Osteoblast (primary cell): ENCODE results near the gene IRF9. TPM values are rescaled to one million over a fixed set of nuclear protein-coding genes. Genes with fewer than 3 reads are reported as not detected.

ENCODE experiments used
- DNase-seq: peaks from one replicate; pipeline ENCODE4 v3.0.0; 2011; ENCODE audit warnings: low spot score, mixed read lengths; ENCODE audit not compliant: insufficient read length; ENCODE audit errors: missing footprints
- H2AFZ ChIP-seq: 2 replicates; pipeline ENCODE4 v1.6.0; 2011; ENCODE audit warnings: mild to moderate bottlenecking, low read length
- H3K27ac ChIP-seq: 2 replicates; pipeline ENCODE4 v1.5.1; 2011; ENCODE audit warnings: mild to moderate bottlenecking, low read depth, low read length, moderate library complexity
- H3K27me3 ChIP-seq: 2 replicates; pipeline ENCODE4 v1.6.0; 2012; ENCODE audit warnings: mild to moderate bottlenecking, control low read depth, inconsistent platforms, low read length, moderate library complexity; ENCODE audit not compliant: insufficient read depth
- H3K36me3 ChIP-seq: 2 replicates; pipeline ENCODE4 v1.5.1; 2011; ENCODE audit warnings: mild to moderate bottlenecking, low read length, control low read depth, moderate library complexity; ENCODE audit not compliant: insufficient read depth
- H3K4me1 ChIP-seq: 2 replicates; pipeline ENCODE4 v1.5.1; 2011; ENCODE audit warnings: mild to moderate bottlenecking, low read length, control low read depth, moderate library complexity; ENCODE audit not compliant: insufficient read depth
- H3K4me2 ChIP-seq: 2 replicates; pipeline ENCODE4 v1.6.0; 2011; ENCODE audit warnings: mild to moderate bottlenecking, low read length; ENCODE audit not compliant: insufficient read depth
- H3K4me3 ChIP-seq: fragments of 200-600 bp; sonication (generic); 3 replicates; pipeline ENCODE4 v1.5.1; 2012; ENCODE audit warnings: mild to moderate bottlenecking, low read length, inconsistent platforms; ENCODE audit not compliant: insufficient read depth
- H3K79me2 ChIP-seq: 2 replicates; pipeline ENCODE4 v1.6.0; 2012; ENCODE audit warnings: mild to moderate bottlenecking, low read length, control low read depth, inconsistent platforms; ENCODE audit not compliant: insufficient read depth
- H3K9me3 ChIP-seq: 2 replicates; pipeline ENCODE4 v1.5.1; 2011; ENCODE audit warnings: low read depth, low read length, control low read depth
- H4K20me1 ChIP-seq: 2 replicates; pipeline ENCODE4 v1.6.0; 2012; ENCODE audit warnings: mild to moderate bottlenecking, low read length, control low read depth; ENCODE audit not compliant: insufficient read depth
- CTCF ChIP-seq: IDR thresholded peaks from 2 replicates; pipeline ENCODE4 v1.5.1; 2011; ENCODE audit warnings: mild to moderate bottlenecking, low read depth, low read length, moderate library complexity; ENCODE audit errors: extremely low read depth
- total RNA-seq: library from RNA; depleted of rRNA; stranded (reverse); fragments of >200 nt; gene quantifications from 2 replicates; pipeline ENCODE4 v1.2.3, GENCODE V29; 2012

The IRF9 gene
- total RNA-seq, 1 donor, result 117 TPM

GRCh38 chr14:24122898-24123297 is 38.2 kb upstream of the IRF9 start:
- no peak for TF ChIP-seq CTCF
- Histone ChIP-seq H3K27me3 (no peaks in the 10 kb centered on the region), H3K4me1 (no peaks in the 10 kb centered on the region), H3K79me2 (no peaks in the 10 kb centered on the region), H3K27ac (no peak overlapping the region), H2AFZ (no peak overlapping the region), H3K4me3 (no peak overlapping the region), H3K4me2 (no peak overlapping the region), H3K36me3 (peaks cover 50% of the 10 kb centered on the region), H3K9me3 (no peaks in the 10 kb centered on the region), H4K20me1 (no peaks in the 10 kb centered on the region)
- DNase-seq, result no peak

GRCh38 chr14:24123424-24124417 is 37.3 kb upstream of the IRF9 start:
- TF ChIP-seq CTCF, result no peak
- no peak for DNase-seq
- no peak overlapping the region for H2AFZ ChIP-seq
- no peaks in the 10 kb centered on the region for H3K27me3 ChIP-seq
- H3K36me3 ChIP-seq, result peaks cover 42% of the 10 kb centered on the region
- H3K4me3 ChIP-seq, result no peak overlapping the region
- no peak overlapping the region for H3K4me2 ChIP-seq
- no peaks in the 10 kb centered on the region for H3K4me1 ChIP-seq
- no peaks in the 10 kb centered on the region for H3K9me3 ChIP-seq
- H4K20me1 ChIP-seq, result no peaks in the 10 kb centered on the region
- no peaks in the 10 kb centered on the region for H3K79me2 ChIP-seq
- H3K27ac ChIP-seq, result no peak overlapping the region

GRCh38 chr14:24126939-24127338 is 34.1 kb upstream of the IRF9 start:
- Histone ChIP-seq H3K27ac (no peak overlapping the region), H2AFZ (no peak overlapping the region), H3K9me3 (no peaks in the 10 kb centered on the region), H3K36me3 (peaks cover 17% of the 10 kb centered on the region), H3K4me2 (no peak overlapping the region), H4K20me1 (no peaks in the 10 kb centered on the region), H3K4me3 (no peak overlapping the region), H3K4me1 (no peaks in the 10 kb centered on the region), H3K79me2 (no peaks in the 10 kb centered on the region), H3K27me3 (no peaks in the 10 kb centered on the region)
- no peak for DNase-seq
- no peak for TF ChIP-seq CTCF

- Histone ChIP-seq H3K27me3 (no peaks in the 10 kb centered on the region), H3K4me3 (no peak overlapping the region), H3K9me3 (no peaks in the 10 kb centered on the region), H3K4me2 (no peak overlapping the region), H3K4me1 (no peaks in the 10 kb centered on the region), H3K79me2 (no peaks in the 10 kb centered on the region), H3K36me3 (peaks cover 14% of the 10 kb centered on the region), H2AFZ (no peak overlapping the region), H3K27ac (no peak overlapping the region), H4K20me1 (no peaks in the 10 kb centered on the region)
- no peak for DNase-seq
- TF ChIP-seq CTCF, result no peak
Observed at GRCh38 chr14:24127673-24128072, 33.4 kb upstream of the IRF9 start.
